ACHN (cell line): Measurements from ENCODE around the gene ASPA.
"Not testable (repeated sequence)": the region's sequence is repeated elsewhere in the genome, so short reads cannot be mapped to it uniquely, and the experiment has no call there.

Source experiments
- DNase-seq: peaks from one replicate; pipeline ENCODE4 v3.0.0-alpha.2; 2015
- in situ Hi-C: cut with HindIII; loops from 2 replicates; pipeline ENCODE4 v1.10.0; 2017; ENCODE audit warnings: low sequenced_read_pairs, low pct_ligation_motif_present, low pct_unique_long_range_greater_than_20kb

ASPA gene

DNA sequence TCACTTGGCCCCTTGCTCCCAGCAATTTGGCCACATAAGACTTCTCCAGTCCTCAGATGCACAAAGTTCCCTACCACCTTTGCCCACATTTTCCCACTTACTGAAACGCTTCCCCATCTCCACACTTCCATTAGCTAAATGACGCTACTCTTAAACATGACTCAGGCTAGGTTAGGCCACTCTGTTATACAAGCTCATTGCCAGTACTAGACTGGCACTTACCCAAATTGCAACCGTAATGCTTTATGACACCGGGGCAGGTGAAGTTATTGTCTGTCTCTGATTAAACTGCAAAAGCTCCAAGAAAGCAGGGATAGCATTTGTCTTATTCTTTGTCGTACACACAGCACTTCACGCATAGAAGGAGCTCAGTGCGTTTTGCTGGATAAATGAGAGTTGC lies 29.2 kb downstream of the ASPA start:
- in situ Hi-C loops, result no loop called here
- no peak for DNase-seq

DNA sequence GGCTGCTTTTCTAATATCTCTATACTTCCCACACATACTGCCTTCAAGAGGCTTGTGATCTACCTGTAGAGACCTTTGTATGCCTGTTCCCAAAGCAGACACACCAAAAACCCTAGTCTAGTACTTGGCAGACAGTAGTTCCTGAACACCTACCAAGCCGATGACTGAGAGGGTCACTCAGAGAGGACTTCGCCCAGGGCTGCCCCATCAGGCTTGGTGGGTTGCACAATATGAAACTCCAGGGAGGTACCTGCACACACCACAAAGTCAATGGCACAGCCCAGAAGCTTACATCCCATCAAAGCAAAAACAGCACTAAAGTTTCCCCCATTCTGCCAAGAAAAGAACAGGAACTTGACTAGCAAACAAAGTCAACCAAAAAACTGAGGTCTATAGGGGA lies 30.3 kb downstream of the ASPA start:
- in situ Hi-C loops, result no loop called here
- no peak for DNase-seq

DNA sequence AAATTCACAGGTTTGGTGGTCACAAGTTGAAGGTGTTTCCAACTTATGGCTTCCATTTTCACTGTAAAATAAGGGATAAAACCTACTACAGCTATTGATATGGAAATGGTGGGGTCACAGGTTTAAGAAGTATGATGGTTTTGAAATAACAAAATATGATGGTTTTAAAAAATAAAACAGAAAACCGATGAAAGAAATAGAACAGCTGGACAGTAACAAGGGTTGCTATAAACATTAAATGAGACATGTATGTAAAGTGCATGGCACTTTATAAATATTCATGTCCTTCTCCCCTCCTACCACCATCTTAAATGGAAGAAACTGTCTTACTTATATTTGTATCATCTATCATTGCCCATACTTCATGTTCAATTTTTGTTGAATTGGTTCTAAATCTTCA lies 31.3 kb downstream of the ASPA start:
- in situ Hi-C loops, result no loop called here
- no peak for DNase-seq

DNA sequence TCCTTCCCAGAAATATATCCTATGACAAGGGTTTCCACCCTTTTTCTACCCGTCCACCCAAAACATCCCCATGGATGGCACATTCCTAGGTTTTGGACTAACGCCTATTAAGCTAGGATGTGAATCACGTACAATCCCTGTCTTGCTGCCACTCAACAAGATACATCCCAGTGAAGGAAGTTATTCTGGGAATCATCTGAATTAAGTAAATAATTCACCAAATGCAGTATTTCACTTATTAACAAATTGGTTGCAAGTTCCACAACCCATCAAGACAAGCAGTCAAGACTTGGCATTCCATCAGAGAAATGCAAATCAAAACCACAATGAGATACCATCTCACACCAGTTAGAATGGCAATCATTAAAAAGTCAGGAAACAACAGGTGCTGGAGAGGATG lies 32.1 kb downstream of the ASPA start:
- in situ Hi-C loops, result no loop called here
- no peak for DNase-seq

DNA sequence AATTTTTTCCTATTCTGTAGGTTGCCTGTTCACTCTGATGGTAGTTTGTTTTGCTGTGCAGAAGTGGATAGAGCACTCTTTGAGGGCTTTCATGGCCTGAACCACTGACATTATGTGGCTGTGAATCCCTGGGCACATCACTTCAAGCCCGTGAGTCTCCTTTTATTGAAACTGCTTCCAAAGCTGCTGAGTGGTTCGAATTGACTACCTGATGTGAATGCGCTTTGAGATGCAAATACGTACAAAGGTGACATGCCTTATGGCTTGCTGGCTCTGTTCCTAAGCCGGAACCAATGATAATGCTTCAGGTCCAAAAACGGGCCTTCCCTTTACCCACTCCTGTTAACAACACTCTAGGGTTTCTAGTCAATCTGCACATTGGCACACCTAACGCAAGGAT lies 34.3 kb downstream of the ASPA start:
- DNase-seq, result no peak
- in situ Hi-C loops, result no loop called here

DNA sequence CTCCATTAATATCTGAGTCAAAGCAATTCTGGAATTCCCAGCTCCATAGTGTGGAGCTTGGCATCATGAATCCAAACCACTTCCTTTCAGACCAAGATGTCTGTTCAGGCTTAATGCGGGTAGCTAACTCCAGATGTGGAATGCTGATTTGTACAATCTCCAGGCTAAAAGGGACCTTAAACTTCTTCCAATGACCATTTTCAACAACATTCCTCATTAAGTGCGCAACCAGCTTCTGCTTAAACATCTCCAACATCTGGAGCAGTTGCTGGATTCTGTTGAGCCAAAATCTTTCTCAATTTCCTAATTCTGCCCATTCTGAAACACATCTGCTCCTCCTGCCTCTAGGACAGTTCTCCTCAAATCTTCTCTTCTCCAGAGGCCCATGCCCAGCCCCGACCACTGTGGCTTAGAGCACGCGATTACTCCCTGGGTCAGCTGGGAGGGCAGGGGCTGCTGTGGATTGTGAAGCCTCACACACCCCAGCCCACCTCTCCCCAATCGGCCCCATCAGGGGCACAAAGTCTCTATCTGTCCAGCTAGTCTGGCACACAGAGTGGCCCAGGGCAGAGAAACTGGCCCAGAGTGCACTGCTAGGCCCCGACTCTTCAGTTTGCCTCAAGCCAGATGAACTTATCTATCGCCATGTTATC lies 36.2 kb downstream of the ASPA start:
- in situ Hi-C loops, result no loop called here

DNA sequence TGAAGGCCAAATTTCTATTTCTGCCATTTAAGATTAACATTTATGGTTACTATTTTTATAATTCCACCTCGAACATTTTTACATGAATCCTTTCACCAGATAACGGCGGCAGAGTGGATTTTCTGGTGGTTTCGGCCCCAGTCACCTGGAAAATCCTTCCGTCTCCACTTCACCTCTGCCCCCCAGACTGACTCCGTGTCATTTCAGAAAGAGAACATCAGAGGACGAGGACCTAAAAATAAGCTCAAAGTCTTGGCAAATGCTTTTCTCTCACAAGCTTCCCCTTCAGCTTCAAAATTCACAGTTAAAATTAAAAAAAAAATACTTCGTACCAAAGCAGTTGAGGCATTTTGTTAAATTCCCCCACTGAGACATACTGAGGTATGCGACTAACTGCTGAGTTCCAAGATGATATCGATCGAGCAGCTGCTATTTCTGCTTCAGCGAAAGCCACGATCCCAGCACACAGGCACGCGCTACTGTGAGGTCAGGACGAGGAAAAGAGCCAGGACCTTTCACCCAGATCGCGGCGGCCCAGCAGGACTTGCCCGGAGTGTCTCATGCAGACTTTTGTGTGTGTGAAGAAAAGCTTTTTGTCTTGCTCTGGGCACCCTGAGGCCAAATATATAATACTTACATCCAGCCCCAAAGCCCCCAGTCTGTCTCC lies 36.8 kb downstream of the ASPA start:
- in situ Hi-C loops, result no loop called here
- no peak for DNase-seq

More for the DNA sequence above, 36.2 kb downstream of the ASPA start:
- DNase-seq, result no peak

DNA sequence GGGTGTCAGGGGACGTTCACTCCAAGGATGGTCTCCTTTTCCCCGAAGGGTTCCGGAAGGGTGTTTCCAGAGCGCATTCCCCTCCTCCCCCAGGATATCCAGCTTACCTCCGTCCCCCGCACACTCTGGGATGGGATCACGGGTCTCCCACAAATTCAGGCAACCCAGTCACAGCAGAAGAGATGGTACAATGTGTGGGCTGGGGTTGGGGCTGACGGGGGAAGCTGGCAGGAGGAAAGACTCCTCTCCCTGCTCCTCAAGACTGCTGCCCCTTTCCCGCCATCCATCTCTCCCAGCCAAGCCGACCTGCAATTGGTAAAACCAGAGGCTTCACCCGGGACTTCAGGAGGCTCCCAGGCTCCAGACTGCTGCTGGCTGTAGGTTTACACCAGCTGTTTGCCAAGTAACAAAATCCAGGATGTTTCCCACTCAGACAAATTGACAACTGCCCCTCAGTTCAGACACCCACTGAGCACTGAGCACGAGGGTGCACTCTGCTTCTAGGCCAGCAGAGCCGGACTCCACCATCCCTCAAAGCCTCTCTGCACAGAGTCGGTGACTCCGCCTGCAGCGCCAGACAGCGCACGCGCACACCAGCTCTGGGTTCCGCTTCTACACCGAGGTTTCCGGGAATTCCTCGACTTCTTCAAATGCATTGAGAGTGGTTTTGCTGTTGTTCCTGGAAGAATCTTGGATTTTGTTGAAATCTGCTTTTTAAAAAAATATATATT lies 37.7 kb downstream of the ASPA start:
- no peak for DNase-seq
- in situ Hi-C loops, result no loop called here

DNA sequence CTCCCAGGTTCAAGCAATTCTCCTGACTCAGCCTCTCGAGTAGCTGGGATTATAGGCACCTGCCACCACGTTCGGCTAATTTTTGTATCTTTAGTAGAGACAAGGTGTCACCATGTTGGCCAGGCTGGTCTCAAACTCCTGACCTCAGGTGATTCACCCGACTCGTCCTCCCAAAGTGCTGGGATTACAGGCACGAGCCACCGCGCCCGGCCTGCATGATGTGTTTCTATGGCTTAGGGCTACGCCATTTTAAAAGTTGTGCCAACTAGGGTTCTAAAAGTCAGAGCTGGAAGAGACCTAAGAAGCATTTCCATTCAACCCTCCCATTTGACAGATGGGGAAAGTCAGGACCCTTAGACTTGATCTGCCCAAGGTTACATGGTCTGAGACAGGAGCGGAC lies 38.4 kb downstream of the ASPA start:
- DNase-seq, in situ Hi-C loops: not testable (repeated sequence)

DNA sequence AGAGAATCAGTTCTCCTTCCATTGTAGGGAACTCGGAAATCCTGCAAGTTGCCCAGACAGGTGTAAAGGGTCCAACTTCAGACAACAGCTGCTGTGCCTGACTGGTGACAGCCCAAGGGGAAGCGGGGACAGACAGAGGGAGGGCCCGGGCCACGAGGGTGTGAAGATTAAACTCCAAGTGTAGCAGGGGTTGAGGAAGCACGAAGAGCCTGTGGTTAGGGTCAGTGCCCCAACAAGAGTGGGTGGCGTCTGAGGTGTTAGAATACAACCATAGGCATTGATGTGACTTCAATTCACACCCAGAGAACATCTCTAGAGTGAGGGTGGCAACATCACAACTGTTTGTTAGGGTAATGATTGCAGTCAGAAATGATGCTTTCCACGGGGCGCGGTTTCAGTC lies 39.1 kb downstream of the ASPA start:
- DNase-seq, result no peak
- in situ Hi-C loops, result no loop called here

DNA sequence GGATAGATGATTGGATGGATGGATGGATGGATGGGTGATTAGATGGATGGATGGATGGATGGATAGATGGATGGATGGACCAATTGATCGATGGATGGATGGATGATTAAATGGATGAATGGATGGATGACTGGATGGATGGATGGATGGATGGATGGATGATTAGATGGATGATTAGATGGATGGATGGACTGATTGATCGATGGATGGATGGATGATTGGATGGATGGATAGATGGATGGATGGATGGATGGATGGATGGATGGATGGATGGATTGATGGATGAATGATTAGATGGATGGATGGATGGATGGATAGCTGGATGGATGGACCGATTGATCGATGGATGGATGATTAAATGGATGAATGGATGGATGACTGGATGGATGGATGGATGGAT lies 43.7 kb downstream of the ASPA start:
- DNase-seq, in situ Hi-C loops: not testable (repeated sequence)

DNA sequence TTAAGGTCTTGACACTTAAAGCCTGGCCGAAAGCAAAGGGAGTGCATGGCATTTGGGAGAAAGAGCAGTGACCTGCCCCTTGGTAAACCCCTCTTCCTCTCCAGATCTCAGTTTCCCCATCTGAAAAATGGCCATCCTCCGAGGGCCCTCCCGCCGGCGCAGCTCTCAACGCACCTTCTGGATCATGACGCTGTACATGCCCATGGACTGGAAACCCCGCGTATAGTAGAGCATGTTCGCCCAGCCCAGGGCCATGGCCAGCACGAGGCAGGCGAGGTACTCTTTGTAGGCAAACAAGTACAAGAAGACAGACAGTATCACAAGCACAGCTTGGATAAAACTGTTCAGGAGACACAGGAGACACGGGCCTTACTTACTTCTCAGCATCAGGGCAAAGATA lies 48.2 kb downstream of the ASPA start:
- no peak for DNase-seq
- in situ Hi-C loops, result no loop called here

DNA sequence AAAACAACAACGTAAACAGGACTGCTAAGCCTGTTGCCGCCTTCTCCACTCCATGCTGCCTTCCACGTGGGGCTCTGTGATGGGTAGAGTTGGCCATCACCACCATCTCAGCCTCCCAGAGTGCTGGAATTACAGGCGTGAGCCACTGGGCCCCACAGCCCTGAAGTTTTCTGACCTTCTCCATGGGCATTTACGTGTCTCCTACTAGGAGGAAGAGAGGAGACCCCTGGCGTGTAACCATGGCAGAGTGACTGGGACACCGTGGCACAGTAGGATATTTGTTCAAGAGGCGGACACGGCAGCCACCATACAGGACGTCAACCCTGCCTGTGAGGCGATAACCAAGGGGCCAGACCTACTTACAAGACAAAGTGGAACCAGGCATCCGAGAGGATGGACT lies 50.7 kb downstream of the ASPA start:
- no peak for DNase-seq
- in situ Hi-C loops, result no loop called here

DNA sequence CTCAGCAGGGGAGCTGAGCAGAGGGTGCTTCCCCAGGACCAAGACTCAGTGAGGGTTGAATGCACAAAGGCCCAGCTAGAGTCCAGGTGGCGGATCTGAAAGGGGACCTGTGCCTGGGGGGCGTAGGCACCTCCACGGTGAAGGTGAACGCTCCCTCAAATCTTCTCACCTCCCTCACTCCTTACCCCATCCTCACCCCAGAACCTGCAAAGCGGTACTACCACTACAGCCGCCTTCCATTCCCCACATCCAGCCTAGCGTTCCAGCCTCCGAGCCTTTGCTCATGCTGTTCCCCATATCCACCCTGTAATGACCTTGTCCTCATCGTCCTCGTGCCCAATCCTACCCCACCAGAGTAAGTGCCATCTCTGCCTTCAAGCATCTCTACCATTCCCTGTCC lies 51.2 kb downstream of the ASPA start:
- no peak for DNase-seq
- in situ Hi-C loops, result no loop called here

DNA sequence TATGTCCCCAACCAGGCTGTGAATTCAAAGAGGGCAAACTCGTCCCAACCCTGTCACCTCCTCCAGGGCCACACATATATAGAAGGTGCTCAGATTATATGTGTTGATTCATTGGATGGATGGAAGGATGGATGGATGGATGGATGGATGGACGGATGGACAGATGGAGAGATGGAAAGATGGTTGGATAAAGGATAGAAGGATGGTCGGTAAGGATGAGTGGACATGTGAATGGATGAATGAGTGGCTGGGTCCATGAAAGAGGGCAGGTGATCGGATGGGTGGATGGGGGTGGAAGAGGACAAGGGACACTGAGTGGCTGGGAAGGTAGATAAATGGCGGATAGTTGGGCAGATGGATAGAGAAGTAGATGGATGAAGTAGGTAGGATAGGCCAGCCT lies 51.7 kb downstream of the ASPA start:
- in situ Hi-C loops, result no loop called here

DNA sequence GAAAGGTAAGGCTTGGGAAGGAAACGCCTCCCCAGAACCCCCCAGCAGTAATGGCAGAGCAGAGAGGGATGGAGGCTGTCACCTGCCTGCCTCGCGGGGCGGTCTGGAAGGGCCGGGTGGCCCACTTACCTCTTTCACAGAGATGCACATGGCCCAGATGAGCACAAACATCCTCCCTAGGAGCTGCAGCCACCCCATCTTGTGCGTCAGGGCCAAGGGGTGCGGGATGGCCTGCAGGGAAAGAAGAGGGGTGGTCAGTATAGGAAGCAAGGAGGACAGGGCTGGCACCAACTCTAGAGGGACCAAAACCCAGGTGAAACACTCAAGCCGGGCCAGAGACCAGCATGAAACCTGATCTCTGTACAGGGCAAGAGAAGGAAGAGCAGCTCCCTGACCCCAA lies 52.1 kb downstream of the ASPA start:
- in situ Hi-C loops, result no loop called here
- DNase-seq, result no peak

More for the DNA sequence above, 51.7 kb downstream of the ASPA start:
- DNase-seq, result no peak

DNA sequence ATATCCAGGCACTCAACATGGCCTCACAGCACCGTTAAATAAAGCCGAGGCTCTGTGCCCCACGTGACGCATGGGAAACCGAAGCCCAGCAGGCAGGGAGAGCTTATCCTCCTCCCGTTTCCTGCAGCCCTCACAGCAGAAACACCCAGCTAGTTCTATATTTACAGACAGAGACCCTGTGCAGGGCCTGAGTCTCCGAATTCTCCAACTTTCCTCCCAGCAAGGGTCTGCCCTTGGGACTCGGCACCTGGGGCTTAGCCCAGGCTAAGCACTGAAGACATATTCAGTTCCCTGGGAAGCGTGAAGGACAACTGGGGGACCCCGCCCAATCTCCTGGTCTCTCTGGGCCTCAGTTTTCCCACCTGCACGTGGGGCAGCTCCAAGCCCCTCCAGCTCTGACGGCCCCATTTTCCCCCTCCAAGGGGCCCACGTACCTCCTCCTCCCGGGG lies 52.6 kb downstream of the ASPA start:
- in situ Hi-C loops, result no loop called here
- no peak for DNase-seq

DNA sequence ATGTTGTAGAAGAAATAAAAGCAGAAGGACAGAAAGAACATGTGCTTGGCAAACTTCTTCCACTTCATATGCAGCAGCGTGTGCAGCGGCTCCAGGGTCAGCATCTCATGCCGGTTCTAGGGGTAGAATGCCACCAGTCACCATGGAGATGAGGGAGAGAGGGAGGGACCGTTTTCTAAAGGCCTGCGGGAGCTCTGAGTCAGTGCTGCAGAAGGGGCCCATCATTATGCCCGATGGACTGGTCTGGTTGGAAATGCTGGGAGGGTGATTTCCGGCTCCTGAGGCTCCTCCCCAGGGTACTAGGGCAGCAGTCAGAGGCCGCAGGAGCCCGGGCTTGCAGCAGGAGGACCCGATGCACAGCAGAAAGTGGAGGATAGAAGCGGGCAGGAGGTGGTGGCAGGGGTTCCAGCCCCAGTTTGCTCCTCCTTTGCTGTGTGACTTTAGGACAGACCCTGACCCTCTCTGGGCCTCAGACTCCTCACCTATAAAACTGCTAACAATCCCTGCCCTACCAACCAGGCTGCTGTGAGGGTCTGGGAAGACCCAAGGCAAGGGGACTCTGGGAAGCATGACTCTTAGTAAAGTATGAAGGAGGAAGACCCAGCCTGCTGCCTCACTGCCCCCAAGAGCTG lies 53.2 kb downstream of the ASPA start:
- in situ Hi-C loops, result no loop called here

More for the DNA sequence above, 53.2 kb downstream of the ASPA start:
- DNase-seq, result no peak
